Left lung (tissue), 14 donors: ENCODE results near the gene RCVRN. TPM values are rescaled to one million over a fixed set of nuclear protein-coding genes. Genes with fewer than 3 reads are reported as not detected.

Source experiments
- ATAC-seq: fragments of 200-7000 bp; cut with Tn5 transposase; one replicate; pipeline ENCODE4 v1.9.1; 2020; ENCODE audit warnings: moderate library complexity
- DNase-seq, 4 donors: peaks; one replicate each; pipeline ENCODE4 v3.0.0-alpha.2; 2013 to 2020
- H3K27ac ChIP-seq, 2 donors: fragments of 200-600 bp; sonication (generic) in 1 of 2; one replicate each; pipeline versions ENCODE4 v1.5.0 to v1.8.0; 2020 to 2021
- H3K27me3 ChIP-seq, 2 donors: fragments of 200-600 bp; sonication (generic) in 1 of 2; one replicate each; pipeline versions ENCODE4 v1.5.0 to v1.8.0; 2020 to 2021
- H3K36me3 ChIP-seq, 2 donors: fragments of 200-600 bp; sonication (generic) in 1 of 2; one replicate each; pipeline versions ENCODE4 v1.5.0 to v1.8.0; 2020 to 2021
- H3K4me1 ChIP-seq, 2 donors: fragments of 200-600 bp; one replicate each; pipeline ENCODE4 v1.8.0; 2021
- H3K4me3 ChIP-seq, 2 donors: fragments of 200-600 bp; sonication (generic) in 1 of 2; one replicate each; pipeline versions ENCODE4 v1.5.0 to v1.8.0; 2020 to 2021; ENCODE audit warnings: mild to moderate bottlenecking in 1 of 2
- H3K9me3 ChIP-seq, 2 donors: fragments of 200-600 bp; sonication (generic) in 1 of 2; one replicate each; pipeline versions ENCODE4 v1.5.0 to v1.8.0; 2020 to 2021
- CTCF ChIP-seq, 2 donors: fragments of 200-600 bp; sonication (generic) in 1 of 2; IDR thresholded peaks; one replicate each; pipeline versions ENCODE4 v1.5.0 to v1.8.0; 2021; ENCODE audit warnings: antibody characterized with exemption in 2 of 2
- intact Hi-C, 2 donors: fragments of 100-400 bp; cut with DNase I; formaldehyde crosslinking; loops; one replicate each; pipeline versions ENCODE4 v1.11.2 to v1.14.2; 2022
- long read RNA-seq, 12 donors: library from polyadenylated mRNA in 2 of 12; unstranded in 2 of 12; transcript quantifications; one replicate each; pipeline ENCODE4 v2.0.0 and lab custom pipeline, GENCODE V29; 2019 to 2026
- polyA plus RNA-seq, 6 donors: library from polyadenylated mRNA; unstranded; fragments of 120-200 nt; gene quantifications; one replicate each; pipeline ENCODE4 v1.2.1, GENCODE V29; 2013; ENCODE audit not compliant: insufficient read length in 6 of 6
- total RNA-seq, 2 donors: library from RNA; stranded (reverse); fragmentation: NEBNext Ultra II Directional; extraction: Animal tissue kit (Norgen Biotek cat#: 25700); gene quantifications; one replicate each; pipeline ENCODE4 v1.2.1, GENCODE V29; 2021
- donor health status: DM: no; HTN: yes; CAD: no.
- donor health status: DM: no; HTN: no; CAD: no.

Gene RCVRN
- total RNA-seq, result under 1 TPM; 0.47 to 0.50 TPM
- under 1 TPM; 0.17 to 0.67 (median 0.29) TPM for polyA plus RNA-seq
- long read RNA-seq, donor 1, result 0 reads
- long read RNA-seq, donor 2, result 0 reads
- long read RNA-seq, donor 3, result 0 reads
- long read RNA-seq, donor 4, result 0 reads
- long read RNA-seq, donor 5, result 0 reads
- long read RNA-seq, donor 6, result 0 reads
- long read RNA-seq, donor 7, result 0 reads
- long read RNA-seq, donor 8, result 0 reads
- long read RNA-seq, donor 9, result 0 reads
- long read RNA-seq, donor 10, result 0 reads
- long read RNA-seq, donor 11, result 0 reads
- long read RNA-seq, donor 12, partial matches to known transcripts, result 0 of 1 reads
- long read RNA-seq, donor 12, other reads (novel, unspliced or antisense), result 0 of 1 reads

- Histone ChIP-seq H3K27me3 (peaks cover 0 to 31% of the 10 kb centered on the region in 2 donors), H3K9me3 (no peaks in the 10 kb centered on the region), H3K36me3 (no peaks in the 10 kb centered on the region), H3K27ac (no peak within 1 kb of the TSS), H3K4me3 (no peak within 1 kb of the TSS), H3K4me1 (peaks cover 0 to 4% of the 10 kb centered on the region in 2 donors)
- ATAC-seq, result no peak
- no peak for TF ChIP-seq CTCF (IDR thresholded peaks at IDR 0.05)
- no peak for DNase-seq
- intact Hi-C loops, result no loop called here
Measured at GRCh38 chr17:9905078-9905415, at the start of gene RCVRN. TSS of gene RCVRN (minus strand) at chr17:9905271. CDS start at chr17:9905180, 91 bp downstream.

GRCh38 chr17:9953492-9953891 lies 48.4 kb upstream of the RCVRN start:
- no peak for TF ChIP-seq CTCF (IDR thresholded peaks at IDR 0.05)
- H3K9me3 ChIP-seq, result no peaks in the 10 kb centered on the region
- no peak overlapping the region for H3K27ac ChIP-seq
- peaks cover 0 to 36% of the 10 kb centered on the region in 2 donors for H3K36me3 ChIP-seq
- peaks cover 0 to under 1% of the 10 kb centered on the region in 2 donors for H3K4me1 ChIP-seq
- ATAC-seq (no peak), DNase-seq (no peak)
- intact Hi-C loops, result no loop called here
- peaks cover 0 to 15% of the 10 kb centered on the region in 2 donors for H3K27me3 ChIP-seq
- no peak overlapping the region for H3K4me3 ChIP-seq

- intact Hi-C loops, result no loop called here
Measured at GRCh38 chr17:9951803-9952202, 46.7 kb upstream of the RCVRN start.

GRCh38 chr17:9948928-9949327 lies 43.9 kb upstream of the RCVRN start:
- no peaks in the 10 kb centered on the region for H3K27me3 ChIP-seq
- intact Hi-C loops, result no loop called here
- H3K4me3 ChIP-seq, result no peak overlapping the region
- DNase-seq (no peak), ATAC-seq (no peak)
- no peak for TF ChIP-seq CTCF (IDR thresholded peaks at IDR 0.05)
- H3K36me3 ChIP-seq, result peaks cover 0 to 35% of the 10 kb centered on the region in 2 donors
- no peak overlapping the region for H3K27ac ChIP-seq
- H3K4me1 ChIP-seq, result no peaks in the 10 kb centered on the region
- H3K9me3 ChIP-seq, result no peaks in the 10 kb centered on the region

More at GRCh38 chr17:9951803-9952202, 46.7 kb upstream of the RCVRN start:
- H3K36me3 ChIP-seq, result peaks cover 0 to 29% of the 10 kb centered on the region in 2 donors
- no peak for DNase-seq
- no peaks in the 10 kb centered on the region for H3K4me1 ChIP-seq
- no peak for TF ChIP-seq CTCF (IDR thresholded peaks at IDR 0.05)
- peaks cover 0 to 4% of the 10 kb centered on the region in 2 donors for H3K27me3 ChIP-seq
- no peak for ATAC-seq
- no peak overlapping the region for H3K27ac ChIP-seq
- H3K4me3 ChIP-seq, result no peak overlapping the region
- no peaks in the 10 kb centered on the region for H3K9me3 ChIP-seq

- H3K9me3 ChIP-seq, result no peaks in the 10 kb centered on the region
- ATAC-seq, result no peak
- no peak overlapping the region for H3K4me3 ChIP-seq
- intact Hi-C loops, result no loop called here
- no peak for DNase-seq
- no peaks in the 10 kb centered on the region for H3K4me1 ChIP-seq
- TF ChIP-seq CTCF (IDR thresholded peaks at IDR 0.05), result no peak
- peaks cover 0 to 78% of the 10 kb centered on the region in 2 donors for H3K36me3 ChIP-seq
- no peaks in the 10 kb centered on the region for H3K27me3 ChIP-seq
- H3K27ac ChIP-seq, result no peak overlapping the region
Measured at GRCh38 chr17:9944704-9945103, 39.6 kb upstream of the RCVRN start.
